CD1c-positive myeloid dendritic cell (primary cell): ENCODE measurements around the gene OR6V1.
A peak's percentile ranks its signal among the peaks of the same experiment; 100 is the strongest.

Source experiments
- DNase-seq: peaks from one replicate; pipeline ENCODE4 v3.0.0-alpha.2; 2016; ENCODE audit errors: extremely low spot score

The OR6V1 gene

GRCh38 chr7:143052041-143052440 is at the start of gene OR6V1:
Gene OR6V1, plus strand, starts transcription at chr7:143052341. Its CDS starts 0 bp downstream, at chr7:143052341.
- DNase-seq, result no peak

DNA sequence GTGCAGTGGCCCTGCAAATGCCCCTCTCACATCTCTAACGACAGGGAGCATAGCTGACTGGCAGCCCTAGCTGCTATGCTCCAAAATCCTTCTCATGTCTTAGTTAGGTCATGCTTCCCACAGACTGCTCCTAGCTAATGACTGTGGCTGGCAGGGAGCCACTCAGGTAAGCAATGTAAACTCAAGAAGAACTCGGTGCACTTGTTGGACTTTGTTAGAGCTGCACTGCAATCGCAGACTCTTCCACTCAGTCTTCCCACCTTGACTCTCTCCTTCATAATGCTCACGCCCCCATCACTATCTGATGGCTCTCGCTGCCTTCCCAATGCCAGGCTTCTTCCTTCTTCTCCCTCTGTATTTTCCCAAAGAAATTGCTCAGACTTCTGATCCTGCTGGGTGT is 49.2 kb upstream of the OR6V1 start:
- DNase-seq, result no peak

GRCh38 chr7:143003393-143004051 is 48.6 kb upstream of the OR6V1 start:
- peak; percentile 70 for DNase-seq

- no peak for DNase-seq
Measured at GRCh38 chr7:143005632-143006260, 46.4 kb upstream of the OR6V1 start.

DNA sequence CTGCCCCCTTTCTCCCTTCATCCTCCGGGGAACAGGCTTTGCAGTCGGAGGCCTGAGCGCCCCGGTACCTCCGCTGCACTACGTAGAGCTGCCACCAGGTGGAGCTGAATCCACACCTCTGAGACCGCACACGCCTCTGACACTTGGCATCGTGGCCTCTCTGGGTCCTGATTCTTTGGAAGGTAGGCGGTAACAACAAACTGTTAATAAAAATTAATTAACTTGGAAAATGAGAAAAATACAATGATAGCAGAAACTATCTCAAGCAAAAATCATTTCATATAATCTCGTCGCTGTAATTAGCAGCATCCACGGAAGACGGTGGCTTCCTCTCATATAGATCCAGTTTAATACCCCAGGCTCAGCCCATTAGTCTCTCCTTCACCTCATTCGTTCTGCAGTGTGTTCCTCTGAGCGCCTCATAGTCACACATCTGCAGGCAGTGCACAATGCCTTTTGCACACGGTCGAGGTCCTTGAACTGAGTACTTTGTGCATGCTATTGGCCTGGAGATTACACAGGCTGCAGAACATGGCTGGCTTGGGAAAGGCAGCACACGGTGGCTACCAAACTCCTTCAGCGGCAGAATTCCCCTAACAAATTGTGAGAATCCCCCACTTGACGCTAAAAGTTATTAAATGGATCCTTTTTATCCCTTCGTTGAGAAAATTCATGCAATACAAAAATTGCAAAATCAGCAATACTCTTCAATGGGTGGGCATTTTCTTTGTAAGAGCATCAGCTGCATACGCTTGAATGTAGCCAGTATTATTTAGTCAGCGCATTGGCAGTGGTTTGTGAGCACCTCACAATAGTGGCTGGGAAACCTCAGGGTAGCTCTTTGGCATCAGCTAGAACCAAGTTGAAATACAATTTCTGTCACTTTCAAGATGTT is 43.9 kb upstream of the OR6V1 start:
- DNase-seq, result peak; percentile 87

DNA sequence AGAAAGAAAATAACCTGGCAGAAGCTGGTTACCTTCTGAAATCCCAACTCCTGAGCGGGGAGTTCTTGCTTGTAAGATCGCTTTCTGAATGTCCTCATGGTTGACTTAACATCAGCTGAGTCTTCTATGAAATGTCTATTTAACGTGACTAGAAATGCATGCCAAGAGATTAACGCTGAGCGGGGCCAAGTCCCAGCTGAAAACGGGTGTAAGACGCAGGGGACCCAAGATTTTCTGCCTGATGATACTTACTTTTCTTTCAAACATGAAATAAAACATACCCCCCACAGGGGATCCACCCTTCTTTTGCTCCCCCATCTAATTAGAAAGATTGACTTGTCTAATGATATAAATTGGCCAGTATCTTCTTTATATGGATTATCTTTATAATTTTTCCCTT is 40.1 kb upstream of the OR6V1 start:
- no peak for DNase-seq

- no peak for DNase-seq
Measured at GRCh38 chr7:143012409-143012808, 39.7 kb upstream of the OR6V1 start.

DNA sequence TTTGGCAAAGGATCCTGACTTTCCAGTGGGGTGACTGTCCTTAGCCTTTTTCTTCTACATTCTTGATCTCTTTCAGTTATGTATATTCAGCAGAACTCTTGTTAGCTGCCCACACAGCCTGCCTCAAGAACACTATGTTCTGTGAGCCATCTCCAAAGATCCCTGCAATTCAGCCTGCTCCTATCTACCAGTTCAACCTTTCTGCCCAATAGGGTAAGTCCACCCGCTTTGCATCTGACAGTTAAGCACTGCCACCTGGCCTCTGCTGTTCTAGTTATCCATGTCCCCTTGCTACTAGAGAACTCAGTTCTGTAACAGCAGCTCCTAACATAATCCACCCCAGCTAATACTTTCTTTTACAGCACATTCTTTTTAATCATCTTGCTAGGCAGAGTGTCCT is 38.7 kb upstream of the OR6V1 start:
- no peak for DNase-seq

GRCh38 chr7:143013893-143014292 is 38.2 kb upstream of the OR6V1 start:
- no peak for DNase-seq

GRCh38 chr7:143015084-143015483 is 37.1 kb upstream of the OR6V1 start:
- DNase-seq, result no peak

GRCh38 chr7:143015926-143016490 is 36.1 kb upstream of the OR6V1 start:
- DNase-seq, result no peak

- no peak for DNase-seq
Measured at GRCh38 chr7:143016996-143017395, 35.1 kb upstream of the OR6V1 start.

- no peak for DNase-seq
Measured at GRCh38 chr7:143018931-143019330, 33.2 kb upstream of the OR6V1 start.

DNA sequence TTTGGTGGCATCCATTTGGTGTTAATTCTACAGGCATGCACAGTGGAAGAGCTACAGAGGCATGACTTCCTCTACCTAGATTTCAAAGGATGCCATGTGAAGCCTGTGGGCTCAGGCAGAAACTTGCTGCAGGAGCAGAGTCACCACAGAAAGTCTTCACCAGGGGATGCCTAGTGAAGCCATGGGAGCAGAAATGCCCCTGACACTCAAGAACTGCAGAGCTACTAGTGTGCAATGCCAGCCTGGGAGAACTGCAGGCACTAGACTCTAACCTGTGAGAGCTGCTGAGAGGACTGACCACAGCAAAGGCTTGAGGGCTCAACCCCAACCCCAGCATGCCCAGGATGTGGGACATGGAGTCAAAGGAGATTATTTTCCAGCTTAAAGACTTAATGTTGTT is 29.1 kb upstream of the OR6V1 start:
- no peak for DNase-seq

DNA sequence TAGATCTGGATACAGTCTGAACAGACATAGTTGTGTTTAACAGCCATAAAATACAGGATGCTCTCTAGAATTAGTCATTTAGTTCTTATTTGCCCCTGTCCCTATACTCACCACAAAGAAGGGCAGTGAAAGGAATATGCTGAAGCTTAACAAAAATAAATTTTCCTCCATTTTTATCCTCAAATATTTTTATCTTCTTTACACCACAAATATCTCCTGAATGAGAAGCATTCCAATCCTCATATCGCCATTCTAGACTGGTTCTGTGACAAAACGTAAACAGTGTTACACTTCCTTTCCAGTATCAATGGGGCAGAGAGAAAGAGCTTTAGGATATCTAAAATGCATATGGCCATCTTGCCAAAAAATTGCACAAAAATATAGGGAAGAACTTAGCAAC is 26.8 kb upstream of the OR6V1 start:
- no peak for DNase-seq

- no peak for DNase-seq
Measured at GRCh38 chr7:143027032-143027431, 25.1 kb upstream of the OR6V1 start, which contains the start of gene OR9A2. Gene OR9A2, minus strand, starts transcription at chr7:143027132. Its CDS starts 0 bp downstream, at chr7:143027132.

GRCh38 chr7:143027683-143028082 is 24.5 kb upstream of the OR6V1 start:
- DNase-seq, result no peak

GRCh38 chr7:143038635-143039034 is 13.5 kb upstream of the OR6V1 start:
- no peak for DNase-seq

DNA sequence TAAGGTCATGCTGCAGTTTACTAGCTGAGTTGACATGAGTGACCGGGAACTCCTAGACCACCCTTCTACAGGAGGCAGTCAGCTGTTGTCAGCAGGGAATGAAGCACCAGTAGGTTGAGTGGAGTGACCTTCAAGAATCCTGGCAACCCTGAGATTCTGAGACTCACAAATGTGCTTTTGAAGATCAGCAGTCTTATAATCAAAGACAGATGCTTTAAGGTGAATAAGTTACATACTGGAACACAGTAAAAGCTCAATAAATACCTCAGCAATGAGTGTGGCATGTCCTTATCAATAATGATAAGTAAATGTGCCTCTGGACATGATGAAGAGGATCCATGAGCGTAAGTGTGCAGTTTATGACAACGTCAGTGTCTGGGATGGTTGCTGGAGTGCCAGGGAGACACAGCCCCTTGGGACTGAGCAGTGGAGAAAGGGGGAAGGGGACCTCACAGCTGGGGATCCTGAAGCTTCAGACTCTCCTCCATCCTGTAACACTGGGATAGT is 11.9 kb upstream of the OR6V1 start:
- no peak for DNase-seq

GRCh38 chr7:143041346-143041745 is 10.8 kb upstream of the OR6V1 start:
- DNase-seq, result no peak

GRCh38 chr7:143042159-143042789 is 9.9 kb upstream of the OR6V1 start:
- DNase-seq, result no peak
